Left lung (tissue), 10 donors: ENCODE data around the gene GPR26. TPM values are rescaled to one million over a fixed set of nuclear protein-coding genes. Genes with fewer than 3 reads are reported as not detected.

Experiments
- ATAC-seq: fragments of 200-7000 bp; cut with Tn5 transposase; one replicate; pipeline ENCODE4 v1.9.1; 2020; ENCODE audit warnings: moderate library complexity
- DNase-seq, 4 donors: peaks; one replicate each; pipeline ENCODE4 v3.0.0-alpha.2; 2013 to 2020
- H3K27ac ChIP-seq, 2 donors: fragments of 200-600 bp; sonication (generic) in 1 of 2; one replicate each; pipeline versions ENCODE4 v1.5.0 to v1.8.0; 2020 to 2021
- H3K27me3 ChIP-seq, 2 donors: fragments of 200-600 bp; sonication (generic) in 1 of 2; one replicate each; pipeline versions ENCODE4 v1.5.0 to v1.8.0; 2020 to 2021
- H3K36me3 ChIP-seq, 2 donors: fragments of 200-600 bp; sonication (generic) in 1 of 2; one replicate each; pipeline versions ENCODE4 v1.5.0 to v1.8.0; 2020 to 2021
- H3K4me1 ChIP-seq, 2 donors: fragments of 200-600 bp; one replicate each; pipeline ENCODE4 v1.8.0; 2021
- H3K4me3 ChIP-seq, 2 donors: fragments of 200-600 bp; sonication (generic) in 1 of 2; one replicate each; pipeline versions ENCODE4 v1.5.0 to v1.8.0; 2020 to 2021; ENCODE audit warnings: mild to moderate bottlenecking in 1 of 2
- H3K9me3 ChIP-seq, 2 donors: fragments of 200-600 bp; sonication (generic) in 1 of 2; one replicate each; pipeline versions ENCODE4 v1.5.0 to v1.8.0; 2020 to 2021
- intact Hi-C, 2 donors: fragments of 100-400 bp; cut with DNase I; formaldehyde crosslinking; loops; one replicate each; pipeline versions ENCODE4 v1.11.2 to v1.14.2; 2022
- polyA plus RNA-seq, 6 donors: library from polyadenylated mRNA; unstranded; fragments of 120-200 nt; gene quantifications; one replicate each; pipeline ENCODE4 v1.2.1, GENCODE V29; 2013; ENCODE audit not compliant: insufficient read length in 6 of 6
- total RNA-seq, 2 donors: library from RNA; stranded (reverse); fragmentation: NEBNext Ultra II Directional; extraction: Animal tissue kit (Norgen Biotek cat#: 25700); gene quantifications; one replicate each; pipeline ENCODE4 v1.2.1, GENCODE V29; 2021
- TF ChIP-seq, protein P1 (sequence below), 2 donors: fragments of 200-600 bp; sonication (generic) in 1 of 2; IDR thresholded peaks; one replicate each; pipeline versions ENCODE4 v1.5.0 to v1.8.0; 2021; ENCODE audit warnings: antibody characterized with exemption in 2 of 2
- donor health status: DM: no; HTN: yes; CAD: no.
- donor health status: DM: no; HTN: no; CAD: no.

GPR26 gene
- total and polyA plus RNA-seq, 8 donors = 0.01 TPM; not detected in 7

DNA sequence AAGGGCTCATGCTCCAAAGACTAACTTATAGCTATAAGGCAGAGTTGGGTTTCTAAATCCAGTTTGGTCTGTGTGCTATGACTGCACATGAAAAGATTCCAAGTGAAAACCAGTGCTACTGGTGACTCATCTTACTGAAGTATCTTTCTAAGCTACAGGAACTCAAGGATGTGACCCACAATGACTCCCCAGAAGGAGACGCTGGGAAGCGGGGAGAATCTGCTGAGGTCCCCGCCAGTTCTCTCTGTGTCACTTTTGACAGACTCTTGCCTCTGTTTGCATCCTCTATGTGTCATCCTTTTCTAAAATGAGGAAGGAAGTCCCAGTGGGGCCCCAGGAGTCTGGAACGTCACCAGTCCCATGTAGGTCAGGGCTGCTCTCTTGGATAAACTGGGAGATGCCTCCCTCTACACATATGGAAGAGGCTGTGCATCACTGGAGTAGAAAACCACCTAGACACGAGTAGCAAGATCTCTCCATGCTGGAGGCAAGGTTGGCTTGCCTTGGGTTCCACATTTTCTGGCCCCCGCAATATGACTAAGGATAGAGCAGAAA lies 28.8 kb upstream of the GPR26 start:
- no peaks in the 10 kb centered on the region for H3K4me1 ChIP-seq
- no peak overlapping the region for H3K27ac ChIP-seq
- ATAC-seq (no peak), DNase-seq (no peak)
- H3K9me3 ChIP-seq = no peaks in the 10 kb centered on the region
- no peak overlapping the region for H3K4me3 ChIP-seq
- intact Hi-C loops = no loop called here
- TF ChIP-seq, protein P1, sequence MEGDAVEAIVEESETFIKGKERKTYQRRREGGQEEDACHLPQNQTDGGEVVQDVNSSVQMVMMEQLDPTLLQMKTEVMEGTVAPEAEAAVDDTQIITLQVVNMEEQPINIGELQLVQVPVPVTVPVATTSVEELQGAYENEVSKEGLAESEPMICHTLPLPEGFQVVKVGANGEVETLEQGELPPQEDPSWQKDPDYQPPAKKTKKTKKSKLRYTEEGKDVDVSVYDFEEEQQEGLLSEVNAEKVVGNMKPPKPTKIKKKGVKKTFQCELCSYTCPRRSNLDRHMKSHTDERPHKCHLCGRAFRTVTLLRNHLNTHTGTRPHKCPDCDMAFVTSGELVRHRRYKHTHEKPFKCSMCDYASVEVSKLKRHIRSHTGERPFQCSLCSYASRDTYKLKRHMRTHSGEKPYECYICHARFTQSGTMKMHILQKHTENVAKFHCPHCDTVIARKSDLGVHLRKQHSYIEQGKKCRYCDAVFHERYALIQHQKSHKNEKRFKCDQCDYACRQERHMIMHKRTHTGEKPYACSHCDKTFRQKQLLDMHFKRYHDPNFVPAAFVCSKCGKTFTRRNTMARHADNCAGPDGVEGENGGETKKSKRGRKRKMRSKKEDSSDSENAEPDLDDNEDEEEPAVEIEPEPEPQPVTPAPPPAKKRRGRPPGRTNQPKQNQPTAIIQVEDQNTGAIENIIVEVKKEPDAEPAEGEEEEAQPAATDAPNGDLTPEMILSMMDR (IDR thresholded peaks at IDR 0.05) = no peak
- peaks cover 0 to 5% of the 10 kb centered on the region in 2 donors for H3K27me3 ChIP-seq
- no peaks in the 10 kb centered on the region for H3K36me3 ChIP-seq

DNA sequence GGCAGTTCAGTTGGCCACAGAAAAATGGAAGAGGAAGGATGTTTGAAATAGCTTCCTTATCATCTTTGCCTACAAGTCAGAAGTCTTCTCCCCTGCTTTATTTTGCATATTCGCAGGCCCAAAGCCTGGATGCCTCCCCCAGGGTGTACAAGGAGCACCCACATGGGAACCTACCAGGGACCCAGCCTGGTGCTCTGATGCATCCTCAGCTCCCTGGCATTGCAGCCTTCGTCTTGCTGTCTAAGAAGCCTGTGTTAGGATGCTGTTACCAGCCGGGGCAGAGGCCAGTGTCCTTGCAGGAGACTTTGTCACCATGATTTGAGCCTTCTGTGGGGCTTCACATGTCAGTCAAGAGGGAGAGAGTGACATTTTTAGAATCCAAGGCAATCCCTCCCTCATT lies 27.0 kb upstream of the GPR26 start:
- Histone ChIP-seq H3K36me3 (no peaks in the 10 kb centered on the region), H3K4me3 (no peak overlapping the region), H3K27me3 (peaks cover 0 to 22% of the 10 kb centered on the region in 2 donors), H3K27ac (no peak overlapping the region), H3K4me1 (no peaks in the 10 kb centered on the region), H3K9me3 (no peaks in the 10 kb centered on the region)
- no peak for DNase-seq
- ATAC-seq = no peak
- intact Hi-C loops = no loop called here
- TF ChIP-seq, protein P1 (IDR thresholded peaks at IDR 0.05) = no peak

DNA sequence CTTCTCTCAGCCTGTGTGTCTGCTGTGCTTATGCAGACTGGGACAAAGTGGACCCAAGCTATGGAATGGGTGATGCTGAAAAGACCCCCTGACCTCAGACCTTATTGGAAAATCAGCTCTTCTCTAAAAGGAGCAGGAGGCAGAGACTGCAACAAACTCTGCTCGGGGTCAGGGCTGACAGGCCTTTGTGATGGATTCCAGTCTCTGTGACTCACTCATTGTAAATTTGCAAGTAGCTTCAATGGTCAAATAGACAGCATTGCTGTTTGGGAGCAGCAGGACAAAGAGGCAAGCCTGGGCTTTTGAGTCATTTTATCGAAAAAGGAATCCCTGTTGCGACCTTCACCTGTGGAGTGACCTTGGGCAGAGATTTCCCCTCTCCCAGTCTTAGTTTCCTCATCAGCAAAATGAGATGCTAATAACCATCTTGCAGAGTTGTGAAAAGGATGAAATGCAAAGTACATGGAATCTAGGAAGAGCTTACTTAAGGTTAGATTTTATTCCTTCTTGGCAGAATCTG lies 26.1 kb upstream of the GPR26 start:
- Histone ChIP-seq H3K27ac (no peak overlapping the region), H3K9me3 (no peaks in the 10 kb centered on the region), H3K4me3 (no peak overlapping the region), H3K36me3 (no peaks in the 10 kb centered on the region), H3K27me3 (peaks cover 0 to 31% of the 10 kb centered on the region in 2 donors), H3K4me1 (no peaks in the 10 kb centered on the region)
- TF ChIP-seq, protein P1 (IDR thresholded peaks at IDR 0.05) = no peak
- ATAC-seq (no peak), DNase-seq (no peak)
- intact Hi-C loops = no loop called here

DNA sequence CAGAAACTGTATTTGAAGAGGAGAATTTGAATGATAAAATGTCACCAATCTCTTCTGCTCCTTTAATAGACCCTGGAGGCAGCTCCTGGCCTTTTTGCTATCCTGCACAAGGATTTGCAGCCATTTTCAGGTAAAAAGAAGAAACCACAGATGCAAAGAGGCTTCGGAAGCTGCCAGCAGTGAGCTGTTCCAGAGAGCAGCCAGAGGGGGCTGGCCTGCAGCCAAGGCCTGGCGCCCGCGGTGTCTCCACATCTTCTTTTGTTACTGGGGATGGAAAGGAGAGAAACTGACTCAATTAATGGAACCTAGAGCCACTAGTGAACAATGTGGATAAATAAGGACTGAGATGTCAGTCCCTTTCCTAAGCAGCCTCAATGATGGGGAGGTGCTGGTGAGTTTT lies 23.9 kb upstream of the GPR26 start:
- no peak overlapping the region for H3K27ac ChIP-seq
- no peaks in the 10 kb centered on the region for H3K4me1 ChIP-seq
- peaks cover 0 to 48% of the 10 kb centered on the region in 2 donors for H3K27me3 ChIP-seq
- H3K36me3 ChIP-seq = no peaks in the 10 kb centered on the region
- DNase-seq (peak in 1 of 4 donors; percentile 2), ATAC-seq (no peak)
- H3K4me3 ChIP-seq = no peak overlapping the region
- H3K9me3 ChIP-seq = no peaks in the 10 kb centered on the region
- intact Hi-C loops = no loop called here
- TF ChIP-seq, protein P1 (IDR thresholded peaks at IDR 0.05) = no peak

DNA sequence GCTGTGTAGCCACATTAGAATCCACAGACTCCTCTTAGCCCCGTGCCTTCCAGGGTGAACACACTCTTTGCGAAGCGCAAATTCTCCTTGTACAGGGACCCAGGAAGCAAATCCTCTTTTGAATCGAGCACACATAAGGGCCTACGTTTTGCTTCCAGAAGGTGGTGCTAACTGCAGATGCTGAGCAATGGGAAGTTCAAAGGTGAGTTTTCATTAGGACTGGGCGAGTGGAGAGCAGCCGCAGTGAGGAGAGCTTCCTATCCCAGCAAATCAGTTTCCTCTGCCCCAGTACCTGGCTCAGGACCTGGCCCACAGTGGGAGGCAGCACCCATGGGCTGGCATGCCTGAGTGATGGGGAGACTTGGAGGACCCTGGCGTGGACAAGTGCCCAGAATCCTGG lies 23.5 kb upstream of the GPR26 start:
- no peak for ATAC-seq
- H3K9me3 ChIP-seq = no peaks in the 10 kb centered on the region
- DNase-seq = no peak
- peaks cover 0 to 48% of the 10 kb centered on the region in 2 donors for H3K27me3 ChIP-seq
- no peak overlapping the region for H3K27ac ChIP-seq
- TF ChIP-seq, protein P1 (IDR thresholded peaks at IDR 0.05) = no peak
- intact Hi-C loops = no loop called here
- H3K4me3 ChIP-seq = no peak overlapping the region
- no peaks in the 10 kb centered on the region for H3K36me3 ChIP-seq
- H3K4me1 ChIP-seq = no peaks in the 10 kb centered on the region
